Fibroblast of skin of abdomen (primary cell): Measurements from ENCODE around the gene TK2.

Experiments used
- DNase-seq: peaks from one replicate; pipeline ENCODE4 v3.0.0-alpha.2; 2013

The TK2 gene

GRCh38 chr16:66544016-66544757, 5.7 kb downstream of the TK2 start:
- DNase-seq: no peak

DNA sequence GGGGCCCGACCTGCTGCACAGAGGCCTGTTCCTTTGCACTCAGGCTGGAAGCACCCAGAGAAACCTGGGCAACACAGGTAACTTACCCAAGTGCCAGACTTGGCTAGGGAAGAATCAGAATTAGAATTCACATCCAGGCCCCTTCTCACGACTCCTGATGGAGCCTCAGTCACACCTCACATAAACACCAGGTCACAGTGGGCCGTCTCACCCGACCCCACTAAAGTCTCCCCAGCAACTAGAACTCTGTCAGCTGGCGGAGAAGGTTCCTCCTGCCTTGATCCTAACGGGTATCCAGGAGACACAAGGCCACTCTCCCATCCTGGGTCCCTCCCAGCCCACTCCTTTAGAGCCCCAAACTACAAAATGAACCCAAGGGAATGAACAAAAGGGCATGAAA, 6.4 kb downstream of the TK2 start:
- DNase-seq: no peak

- DNase-seq: no peak
Observed at GRCh38 chr16:66542396-66542795, 7.5 kb downstream of the TK2 start.

- DNase-seq: no peak
Observed at GRCh38 chr16:66541388-66542355, 8.2 kb downstream of the TK2 start.

- DNase-seq: no peak
Observed at GRCh38 chr16:66539623-66540469, 10.1 kb downstream of the TK2 start.

DNA sequence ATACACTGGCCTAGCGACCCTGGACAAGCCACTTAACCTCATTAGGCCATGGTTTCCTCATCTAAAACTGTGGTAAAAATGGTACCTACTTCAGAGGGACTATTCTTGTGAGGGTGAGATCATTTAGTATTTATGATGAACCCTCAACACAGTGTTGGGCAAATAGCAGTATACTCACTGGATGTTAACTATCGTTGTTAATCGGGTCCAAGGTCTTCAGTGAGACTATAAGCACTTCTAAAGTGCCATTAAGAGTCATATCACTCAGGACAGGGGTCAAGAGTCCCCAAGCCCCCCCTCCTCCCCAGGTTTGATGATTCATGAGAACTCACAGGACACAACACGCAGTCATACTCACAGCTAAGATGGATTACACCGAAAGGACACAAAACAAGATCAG, 11.0 kb downstream of the TK2 start:
- DNase-seq: no peak

GRCh38 chr16:66537236-66537635, 12.7 kb downstream of the TK2 start:
- DNase-seq: no peak

- DNase-seq: no peak
Observed at GRCh38 chr16:66536525-66536924, 13.4 kb downstream of the TK2 start.

DNA sequence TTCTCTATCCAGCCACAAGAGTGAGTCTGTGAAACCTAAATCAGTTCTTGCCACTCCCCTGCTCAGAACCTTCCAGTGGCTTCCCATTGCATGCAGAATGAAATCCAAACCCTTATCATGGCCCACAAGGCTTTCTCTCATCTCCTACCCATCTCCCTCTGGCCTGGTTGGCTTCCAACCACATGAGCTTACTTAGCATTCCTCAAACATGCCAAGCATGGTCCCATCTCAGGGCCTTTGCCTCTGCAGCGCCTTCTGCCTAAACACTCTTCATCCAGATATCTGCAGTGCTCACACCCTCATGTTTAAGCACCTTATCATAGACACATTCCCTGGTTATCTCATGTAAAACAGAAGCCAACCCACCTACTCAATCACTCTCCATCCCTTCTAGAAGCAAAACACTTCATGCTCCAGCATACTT, 15.5 kb downstream of the TK2 start:
- DNase-seq: no peak

DNA sequence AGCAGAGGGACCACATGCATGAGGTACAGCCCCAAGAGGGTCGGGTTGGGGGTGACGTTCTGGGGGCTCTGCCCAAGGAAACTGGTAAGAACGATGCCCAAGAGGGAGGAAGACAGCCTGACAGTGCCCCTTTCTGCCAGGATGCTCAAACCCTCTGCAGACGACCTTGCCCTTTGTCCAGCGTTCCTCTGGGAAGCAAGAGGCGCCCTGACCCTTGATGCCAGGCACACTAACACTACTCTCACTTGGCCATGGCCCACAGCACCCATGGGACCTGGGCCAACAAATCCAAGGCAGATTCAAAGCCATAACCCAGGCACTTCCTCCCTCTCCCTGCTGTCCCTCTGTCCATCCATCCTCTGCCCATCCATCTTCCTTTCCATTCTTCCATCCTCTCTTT, 20.4 kb downstream of the TK2 start:
- no peak for DNase-seq

GRCh38 chr16:66528294-66528693, 21.6 kb downstream of the TK2 start:
- no peak for DNase-seq

GRCh38 chr16:66525396-66526180, 24.3 kb downstream of the TK2 start:
- no peak for DNase-seq

DNA sequence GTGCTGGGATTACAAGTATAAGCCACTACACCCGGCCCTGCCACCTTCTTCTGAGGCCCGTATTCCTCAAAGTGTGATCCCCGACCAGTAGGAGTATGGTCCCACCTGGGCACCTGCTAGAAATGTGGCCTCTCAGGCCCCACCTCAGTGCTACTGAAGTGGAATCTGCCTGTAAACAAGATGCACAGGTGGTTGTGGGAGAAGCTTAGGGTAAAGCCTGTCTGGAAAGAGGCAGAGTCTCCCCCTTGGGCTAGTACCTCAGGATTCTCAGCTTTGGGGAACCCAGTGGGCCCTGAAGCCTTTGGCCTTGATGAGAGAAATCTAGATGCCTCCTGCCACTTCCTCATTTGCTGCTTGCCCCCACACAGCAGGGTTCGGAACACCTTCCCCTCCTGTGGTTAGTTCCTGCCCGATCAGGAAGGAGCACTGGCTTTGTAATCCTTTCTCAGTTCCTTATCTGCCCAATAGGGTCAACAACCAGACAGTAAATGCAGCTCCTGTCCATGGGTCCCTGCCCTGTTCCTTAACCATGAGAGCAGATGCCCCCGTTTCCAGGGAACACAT, 25.2 kb downstream of the TK2 start:
- DNase-seq: no peak

GRCh38 chr16:66523861-66524354, 26.0 kb downstream of the TK2 start:
- no peak for DNase-seq

DNA sequence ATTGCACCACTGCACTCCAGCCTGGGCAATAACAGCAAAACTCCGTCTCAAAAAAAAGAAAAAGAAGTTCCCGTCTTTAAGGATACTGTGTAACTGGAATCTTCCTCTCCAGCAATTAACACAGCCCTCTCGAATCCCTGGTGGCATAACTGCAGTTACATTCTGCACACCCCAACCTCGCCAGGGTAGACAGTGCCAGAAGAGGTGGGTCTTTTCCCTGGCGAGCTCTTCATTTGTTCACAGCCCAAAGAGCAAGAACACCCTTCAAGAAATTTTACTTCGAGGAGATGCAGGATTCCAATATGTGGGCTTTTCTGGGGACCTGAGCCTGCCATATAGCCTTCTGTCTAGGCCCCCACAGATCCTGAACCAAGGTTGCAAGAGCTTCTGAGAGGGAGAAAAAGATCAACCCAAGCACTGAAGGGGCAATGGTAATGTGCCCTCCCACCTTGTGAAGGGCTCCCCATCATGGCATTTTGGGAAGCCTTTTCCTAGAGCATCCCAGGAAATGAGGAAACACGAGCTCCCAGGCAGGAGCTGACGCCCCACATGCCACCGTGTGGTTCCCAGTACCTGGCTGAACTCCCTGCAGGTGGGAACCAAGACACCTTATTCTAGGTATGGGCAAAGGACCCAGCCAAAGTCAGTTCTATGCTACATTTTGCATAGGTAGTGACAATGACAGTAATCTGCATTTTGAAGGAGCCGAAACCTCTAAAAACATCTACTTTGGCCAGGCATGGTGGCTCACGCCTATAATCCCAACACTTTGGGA, 26.9 kb downstream of the TK2 start:
- no peak for DNase-seq

GRCh38 chr16:66521951-66522771, 27.8 kb downstream of the TK2 start:
- peak; percentile 72 for DNase-seq

GRCh38 chr16:66521252-66521713, 28.6 kb downstream of the TK2 start:
- DNase-seq: no peak

DNA sequence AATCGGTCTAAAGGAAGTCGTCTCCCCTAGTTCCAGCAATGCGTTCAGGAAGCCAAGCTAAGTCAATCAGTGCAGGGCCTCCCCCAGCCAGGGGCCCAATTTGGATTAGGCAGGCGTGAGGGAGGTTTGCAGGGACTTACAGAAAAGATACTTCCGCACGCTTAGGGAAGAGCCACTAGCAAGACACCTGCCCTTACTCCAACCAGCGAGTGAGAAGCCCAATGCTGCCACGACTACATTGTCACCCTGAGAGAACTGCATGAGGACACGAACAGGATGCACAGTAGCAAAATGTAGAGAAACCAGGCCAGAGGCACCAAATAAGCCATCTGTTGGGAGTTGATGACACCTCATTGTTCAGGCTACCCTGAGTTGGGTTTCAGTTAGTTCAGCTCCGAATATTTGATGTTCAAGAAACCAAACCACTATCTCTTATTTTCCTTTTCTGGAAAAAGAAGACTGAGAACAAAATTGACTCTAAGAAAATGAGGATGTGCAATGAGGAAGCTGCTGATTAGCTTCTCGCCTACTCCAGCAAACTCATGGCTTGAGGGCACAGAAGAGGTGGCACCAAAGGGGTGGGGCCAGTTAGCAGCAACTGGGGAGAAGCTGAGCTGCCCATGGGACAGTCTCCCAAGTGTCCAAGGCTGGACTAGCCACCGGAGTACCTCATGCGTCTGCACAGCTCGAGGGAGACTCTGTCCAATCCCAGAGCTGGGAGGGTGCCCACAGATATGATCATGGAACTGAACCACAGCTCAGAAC, 29.3 kb downstream of the TK2 start:
- DNase-seq: no peak
